Neural cell (in vitro differentiated cells): ENCODE measurements around the gene CCNY. TPM values are rescaled to one million over a fixed set of nuclear protein-coding genes. Genes with fewer than 3 reads are reported as not detected.

ENCODE experiments used
- H2AFZ ChIP-seq: fragments of 200-600, 300-800 bp; sonication (generic), shearing (Covaris generic); 2 replicates; pipeline ENCODE4 v1.6.0; 2014; ENCODE audit warnings: low read depth, mild to moderate bottlenecking, antibody characterized with exemption, low read length, moderate library complexity
- H3F3A ChIP-seq: fragments of 200-600 bp; shearing (Covaris generic); 2 replicates; pipeline ENCODE4 v1.6.1; 2016; ENCODE audit warnings: mild to moderate bottlenecking, moderate library complexity, mixed read lengths, antibody characterized with exemption, low read length; ENCODE audit not compliant: insufficient read depth, poor library complexity, severe bottlenecking
- H3K27ac ChIP-seq: fragments of 200-600, 300-800 bp; sonication (generic), shearing (Covaris generic); 2 replicates; pipeline ENCODE4 v1.5.1; 2014; ENCODE audit warnings: mild to moderate bottlenecking, low read length, moderate library complexity
- H3K27me3 ChIP-seq: fragments of 300-800, 200-600 bp; sonication (generic), shearing (Covaris generic); 2 replicates; pipeline ENCODE4 v1.6.0; 2014; ENCODE audit warnings: mild to moderate bottlenecking, low read depth, low read length, moderate library complexity; ENCODE audit not compliant: insufficient read depth
- H3K36me3 ChIP-seq: fragments of 300-800, 200-600 bp; sonication (generic), shearing (Covaris generic); 2 replicates; pipeline ENCODE4 v1.5.1; 2014; ENCODE audit warnings: mild to moderate bottlenecking, antibody characterized with exemption, low read length, moderate library complexity; ENCODE audit not compliant: insufficient read depth
- H3K4me2 ChIP-seq: fragments of 300-800, 200-600 bp; sonication (generic), shearing (Covaris generic); 2 replicates; pipeline ENCODE4 v1.6.0; 2014; ENCODE audit warnings: mild to moderate bottlenecking, low read length
- H3K4me3 ChIP-seq: fragments of 300-800, 200-600 bp; sonication (generic), shearing (Covaris generic); 2 replicates; pipeline ENCODE4 v1.5.1; 2014; ENCODE audit warnings: mild to moderate bottlenecking, low read length, moderate library complexity
- H3K79me2 ChIP-seq: fragments of 200-600 bp; shearing (Covaris generic); replicated peaks from 2 replicates; pipeline ENCODE4 v1.6.0; 2014; ENCODE audit warnings: mild to moderate bottlenecking, low read length, moderate library complexity; ENCODE audit not compliant: insufficient read depth
- H3K9ac ChIP-seq: fragments of 300-800, 200-600 bp; sonication (generic), shearing (Covaris generic); 2 replicates; pipeline ENCODE4 v1.6.1; 2016; ENCODE audit warnings: mild to moderate bottlenecking, low read length, mixed read lengths
- H3K9me2 ChIP-seq: fragments of 200-600 bp; shearing (Covaris generic); 2 replicates; pipeline ENCODE4 v1.6.1; 2016; ENCODE audit warnings: mild to moderate bottlenecking, low read length, mixed read lengths; ENCODE audit not compliant: insufficient read depth
- H3K9me3 ChIP-seq: fragments of 200-600, 300-800 bp; sonication (generic), shearing (Covaris generic); 2 replicates; pipeline ENCODE4 v1.6.1; 2016; ENCODE audit warnings: mild to moderate bottlenecking, mixed run types, low read length, moderate library complexity, mixed read lengths
- H4K20me1 ChIP-seq: fragments of 200-600 bp; shearing (Covaris generic); 2 replicates; pipeline ENCODE4 v1.6.1; 2016; ENCODE audit warnings: mild to moderate bottlenecking, mixed run types; ENCODE audit not compliant: insufficient read depth
- EP300 ChIP-seq: fragments of 450-650 bp; conservative IDR thresholded peaks from 2 replicates; pipeline ENCODE4 v1.6.1; 2014; ENCODE audit warnings: antibody characterized with exemption, mild to moderate bottlenecking, moderate library complexity; ENCODE audit not compliant: poor library complexity, severe bottlenecking
- EZH2 ChIP-seq: fragments of 200-600, 300-800 bp; shearing (Covaris generic), sonication (generic); IDR thresholded peaks from 2 replicates; pipeline ENCODE4 v1.6.1; 2014; ENCODE audit warnings: antibody characterized with exemption, low read length, borderline replicate concordance, mild to moderate bottlenecking; ENCODE audit not compliant: insufficient read depth, poor library complexity, severe bottlenecking
- MXI1 ChIP-seq: fragments of 450-650 bp; conservative IDR thresholded peaks from 2 replicates; pipeline ENCODE4 v1.6.1; 2014; ENCODE audit warnings: antibody characterized with exemption, mild to moderate bottlenecking; ENCODE audit not compliant: poor library complexity, severe bottlenecking
- POLR2AphosphoS5 ChIP-seq: IDR thresholded peaks from 2 replicates; pipeline ENCODE4 v1.6.1; 2012
- RAD21 ChIP-seq: fragments of 450-650 bp; conservative IDR thresholded peaks from 2 replicates; pipeline ENCODE4 v1.6.1; 2014; ENCODE audit warnings: antibody characterized with exemption, mild to moderate bottlenecking, moderate library complexity
- REST ChIP-seq: IDR thresholded peaks from 2 replicates; pipeline ENCODE4 v1.6.1; 2012; ENCODE audit warnings: borderline replicate concordance
- SMC3 ChIP-seq: fragments of 450-650 bp; conservative IDR thresholded peaks from 2 replicates; pipeline ENCODE4 v1.6.1; 2014; ENCODE audit warnings: antibody characterized with exemption, mild to moderate bottlenecking, moderate library complexity; ENCODE audit not compliant: poor library complexity
- TAF1 ChIP-seq: IDR thresholded peaks from 2 replicates; pipeline ENCODE4 v1.6.1; 2012; ENCODE audit warnings: low read depth
- polyA plus RNA-seq: library from polyadenylated mRNA; depleted of rRNA; stranded (reverse); fragments of >200 nt; gene quantifications from 2 replicates; pipeline ENCODE4 v1.2.3, GENCODE V29; 2014
- TF ChIP-seq, protein P1 (sequence below): fragments of 450-650 bp; IDR thresholded peaks from 2 replicates; pipeline ENCODE4 v1.5.1; 2014; ENCODE audit warnings: antibody characterized with exemption, mild to moderate bottlenecking, moderate library complexity; ENCODE audit not compliant: poor library complexity, severe bottlenecking

The CCNY gene
- polyA plus RNA-seq, 1 donor from 2014 or later = 36.4 TPM

GRCh38 chr10:35520996-35521395 is 184.7 kb downstream of the CCNY start:
- Histone ChIP-seq H3K4me3 (no peak overlapping the region), H2AFZ (no peak overlapping the region), H3K9me3 (no peaks in the 10 kb centered on the region), H3K27me3 (no peaks in the 10 kb centered on the region), H3K4me2 (no peak overlapping the region), H3K9ac (no peak overlapping the region), H3F3A (no peaks in the 10 kb centered on the region), H3K36me3 (no peaks in the 10 kb centered on the region), H4K20me1 (no peaks in the 10 kb centered on the region), H3K79me2 (no peaks in the 10 kb centered on the region), H3K9me2 (no peaks in the 10 kb centered on the region), H3K27ac (no peak overlapping the region)
- TF ChIP-seq REST (no peak), EZH2 (no peak), MXI1 (no peak), RAD21 (no peak), POLR2AphosphoS5 (no peak), SMC3 (no peak), TAF1 (no peak), EP300 (no peak)
- TF ChIP-seq, protein P1, sequence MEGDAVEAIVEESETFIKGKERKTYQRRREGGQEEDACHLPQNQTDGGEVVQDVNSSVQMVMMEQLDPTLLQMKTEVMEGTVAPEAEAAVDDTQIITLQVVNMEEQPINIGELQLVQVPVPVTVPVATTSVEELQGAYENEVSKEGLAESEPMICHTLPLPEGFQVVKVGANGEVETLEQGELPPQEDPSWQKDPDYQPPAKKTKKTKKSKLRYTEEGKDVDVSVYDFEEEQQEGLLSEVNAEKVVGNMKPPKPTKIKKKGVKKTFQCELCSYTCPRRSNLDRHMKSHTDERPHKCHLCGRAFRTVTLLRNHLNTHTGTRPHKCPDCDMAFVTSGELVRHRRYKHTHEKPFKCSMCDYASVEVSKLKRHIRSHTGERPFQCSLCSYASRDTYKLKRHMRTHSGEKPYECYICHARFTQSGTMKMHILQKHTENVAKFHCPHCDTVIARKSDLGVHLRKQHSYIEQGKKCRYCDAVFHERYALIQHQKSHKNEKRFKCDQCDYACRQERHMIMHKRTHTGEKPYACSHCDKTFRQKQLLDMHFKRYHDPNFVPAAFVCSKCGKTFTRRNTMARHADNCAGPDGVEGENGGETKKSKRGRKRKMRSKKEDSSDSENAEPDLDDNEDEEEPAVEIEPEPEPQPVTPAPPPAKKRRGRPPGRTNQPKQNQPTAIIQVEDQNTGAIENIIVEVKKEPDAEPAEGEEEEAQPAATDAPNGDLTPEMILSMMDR = no peak

- H3K9ac ChIP-seq = no peak overlapping the region
- no peak for TF ChIP-seq MXI1
- no peak for TF ChIP-seq EP300
- no peak for TF ChIP-seq RAD21
- no peak for TF ChIP-seq POLR2AphosphoS5
- TF ChIP-seq, protein P1 = no peak
- no peak for TF ChIP-seq SMC3
- TF ChIP-seq REST = no peak
- no peak for TF ChIP-seq EZH2
- TF ChIP-seq TAF1 = no peak
- no peaks in the 10 kb centered on the region for H3K27me3 ChIP-seq
- H4K20me1 ChIP-seq = no peaks in the 10 kb centered on the region
- H3K4me3 ChIP-seq = no peak overlapping the region
- no peak overlapping the region for H3K4me2 ChIP-seq
- no peaks in the 10 kb centered on the region for H3F3A ChIP-seq
- H3K9me3 ChIP-seq = no peaks in the 10 kb centered on the region
- H3K79me2 ChIP-seq = no peaks in the 10 kb centered on the region
- H2AFZ ChIP-seq = no peak overlapping the region
- H3K27ac ChIP-seq = no peak overlapping the region
- no peaks in the 10 kb centered on the region for H3K36me3 ChIP-seq
- no peaks in the 10 kb centered on the region for H3K9me2 ChIP-seq
Observed at GRCh38 chr10:35523670-35524225, 187.4 kb downstream of the CCNY start.
